ENCODE data around the gene B3GALNT2.

Gene B3GALNT2

DNA sequence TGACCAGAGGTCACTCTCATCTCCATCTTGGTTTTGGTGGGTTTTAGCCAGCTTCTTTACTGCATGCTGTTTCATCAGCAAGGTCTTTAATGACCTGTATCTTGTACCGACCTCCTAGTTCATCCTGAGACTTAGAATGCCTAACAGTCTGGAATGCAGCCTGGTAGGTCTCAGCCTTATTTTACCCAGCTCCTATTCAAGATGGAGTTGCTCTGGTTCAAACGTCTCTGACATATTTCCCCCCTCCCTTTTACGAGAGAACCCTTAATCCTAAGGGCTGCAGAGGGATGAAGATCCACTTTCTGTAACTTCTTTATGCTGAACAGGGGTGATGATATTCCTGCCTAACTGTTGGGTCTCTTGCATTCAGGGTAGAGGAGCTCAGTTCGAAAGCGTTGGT, 93.8 kb downstream of the B3GALNT2 start (continued):
- TF ChIP-seq ZNF184 (tag by site-specific recombination; IDR thresholded peaks at IDR 0.05): no peak

- CTCF ChIA-PET: interaction anchor here (0.7 to 1.4 kb wide), 5 partner anchors 8 to 931 kb away, joined by 4 to 14 read pairs (median 4); partner anchors contain the start of gene GGPS1
- Histone ChIP-seq H3K4me1 (ENCODE audit: control insufficient read depth, insufficient read depth, low read length) (peaks cover 25% of the 10 kb centered on the region), H3K9me3 (ENCODE audit: control insufficient read depth, insufficient read depth, low read depth, low read length) (no peaks in the 10 kb centered on the region), H3K4me3 (ENCODE audit: low read depth, low read length) (no peak overlapping the region), H3K36me3 (ENCODE audit: control insufficient read depth in 2 of 2, insufficient read depth in 1 of 2, low read length in 2 of 2) (peaks cover 0 to under 1% of the 10 kb centered on the region in 2 experiments), H3K27ac (ENCODE audit: extremely low read depth, low read depth, low read length) (no peak overlapping the region)
- POLR2A ChIA-PET: interaction anchor here (0.7 to 2.0 kb wide), 4 partner anchors 42 to 95 kb away, joined by 3 to 5 read pairs (median 4); partner anchors contain the start of gene TBCE
- TF ChIP-seq, protein P1, sequence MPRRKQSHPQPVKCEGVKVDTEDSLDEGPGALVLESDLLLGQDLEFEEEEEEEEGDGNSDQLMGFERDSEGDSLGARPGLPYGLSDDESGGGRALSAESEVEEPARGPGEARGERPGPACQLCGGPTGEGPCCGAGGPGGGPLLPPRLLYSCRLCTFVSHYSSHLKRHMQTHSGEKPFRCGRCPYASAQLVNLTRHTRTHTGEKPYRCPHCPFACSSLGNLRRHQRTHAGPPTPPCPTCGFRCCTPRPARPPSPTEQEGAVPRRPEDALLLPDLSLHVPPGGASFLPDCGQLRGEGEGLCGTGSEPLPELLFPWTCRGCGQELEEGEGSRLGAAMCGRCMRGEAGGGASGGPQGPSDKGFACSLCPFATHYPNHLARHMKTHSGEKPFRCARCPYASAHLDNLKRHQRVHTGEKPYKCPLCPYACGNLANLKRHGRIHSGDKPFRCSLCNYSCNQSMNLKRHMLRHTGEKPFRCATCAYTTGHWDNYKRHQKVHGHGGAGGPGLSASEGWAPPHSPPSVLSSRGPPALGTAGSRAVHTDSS (tag by site-specific recombination; IDR thresholded peaks at IDR 0.05): no peak
- TF ChIP-seq OSR2 (tag by site-specific recombination; IDR thresholded peaks at IDR 0.05) (0 out of 2 replicates have a peak, but pooled peaks have one; percentile 7), EGR2 (tag by site-specific recombination; IDR thresholded peaks at IDR 0.05; ENCODE audit: low read depth) (no peak), ZNF843 (tag by site-specific recombination; IDR thresholded peaks at IDR 0.05) (no peak), ZNF548 (tag by site-specific recombination; IDR thresholded peaks at IDR 0.05) (no peak), ZEB2 (tag by site-specific recombination; IDR thresholded peaks at IDR 0.05) (0 out of 2 replicates have a peak, but pooled peaks have one; percentile 18), ZNF677 (tag by site-specific recombination; IDR thresholded peaks at IDR 0.05) (no peak), ZFHX2 (tag by site-specific recombination; conservative IDR thresholded peaks at IDR 0.05) (no peak), ZNF530 (tag by site-specific recombination; IDR thresholded peaks at IDR 0.05; ENCODE audit: low read depth) (no peak), ZBTB8A (tag by site-specific recombination; IDR thresholded peaks at IDR 0.05) (no peak), ZNF529 (tag by site-specific recombination; IDR thresholded peaks at IDR 0.05; ENCODE audit: insufficient replicate concordance) (no peak), ZNF423 (tag by site-specific recombination; IDR thresholded peaks at IDR 0.05) (no peak), SP7 (tag by site-specific recombination; IDR thresholded peaks at IDR 0.05) (0 out of 2 replicates have a peak, but pooled peaks have one; percentile 11), ZBTB1 (tag by site-specific recombination; IDR thresholded peaks at IDR 0.05) (no peak), TRIM28 (IDR thresholded peaks at IDR 0.05; ENCODE audit: borderline replicate concordance, low read length) (no peak), ZNF624 (tag by site-specific recombination; IDR thresholded peaks at IDR 0.05) (no peak), KLF17 (tag by site-specific recombination; IDR thresholded peaks at IDR 0.05) (no peak), FEZF1 (tag by site-specific recombination; IDR thresholded peaks at IDR 0.05) (no peak), ZNF23 (tag by site-specific recombination; IDR thresholded peaks at IDR 0.05; ENCODE audit: borderline replicate concordance) (no peak), ZNF19 (tag by site-specific recombination; IDR thresholded peaks at IDR 0.05; ENCODE audit: low read depth) (no peak), ZSCAN23 (tag by site-specific recombination; IDR thresholded peaks at IDR 0.05) (no peak), ZSCAN16 (tag by site-specific recombination; IDR thresholded peaks at IDR 0.05) (no peak), ZNF174 (tag by site-specific recombination; IDR thresholded peaks at IDR 0.05) (no peak), ZNF350 (tag by site-specific recombination; IDR thresholded peaks at IDR 0.05) (no peak), HOXA7 (CRISPR knock-in tag; IDR thresholded peaks at IDR 0.05; ENCODE audit: borderline replicate concordance) (no peak), KLF10 (tag by site-specific recombination; IDR thresholded peaks at IDR 0.05) (0 out of 2 replicates have a peak, but pooled peaks have one; percentile 12), IKZF3 (tag by site-specific recombination; IDR thresholded peaks at IDR 0.05) (0 out of 2 replicates have a peak, but pooled peaks have one; percentile 5), KLF8 (tag by site-specific recombination; IDR thresholded peaks at IDR 0.05) (0 out of 2 replicates have a peak, but pooled peaks have one; percentile 22), ZNF2 (tag by site-specific recombination; IDR thresholded peaks at IDR 0.05) (no peak)
- TF ChIP-seq, protein P2, sequence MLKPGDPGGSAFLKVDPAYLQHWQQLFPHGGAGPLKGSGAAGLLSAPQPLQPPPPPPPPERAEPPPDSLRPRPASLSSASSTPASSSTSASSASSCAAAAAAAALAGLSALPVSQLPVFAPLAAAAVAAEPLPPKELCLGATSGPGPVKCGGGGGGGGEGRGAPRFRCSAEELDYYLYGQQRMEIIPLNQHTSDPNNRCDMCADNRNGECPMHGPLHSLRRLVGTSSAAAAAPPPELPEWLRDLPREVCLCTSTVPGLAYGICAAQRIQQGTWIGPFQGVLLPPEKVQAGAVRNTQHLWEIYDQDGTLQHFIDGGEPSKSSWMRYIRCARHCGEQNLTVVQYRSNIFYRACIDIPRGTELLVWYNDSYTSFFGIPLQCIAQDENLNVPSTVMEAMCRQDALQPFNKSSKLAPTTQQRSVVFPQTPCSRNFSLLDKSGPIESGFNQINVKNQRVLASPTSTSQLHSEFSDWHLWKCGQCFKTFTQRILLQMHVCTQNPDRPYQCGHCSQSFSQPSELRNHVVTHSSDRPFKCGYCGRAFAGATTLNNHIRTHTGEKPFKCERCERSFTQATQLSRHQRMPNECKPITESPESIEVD (tag by site-specific recombination; IDR thresholded peaks at IDR 0.05): peak; percentile 69
- TF ChIP-seq, protein P3, sequence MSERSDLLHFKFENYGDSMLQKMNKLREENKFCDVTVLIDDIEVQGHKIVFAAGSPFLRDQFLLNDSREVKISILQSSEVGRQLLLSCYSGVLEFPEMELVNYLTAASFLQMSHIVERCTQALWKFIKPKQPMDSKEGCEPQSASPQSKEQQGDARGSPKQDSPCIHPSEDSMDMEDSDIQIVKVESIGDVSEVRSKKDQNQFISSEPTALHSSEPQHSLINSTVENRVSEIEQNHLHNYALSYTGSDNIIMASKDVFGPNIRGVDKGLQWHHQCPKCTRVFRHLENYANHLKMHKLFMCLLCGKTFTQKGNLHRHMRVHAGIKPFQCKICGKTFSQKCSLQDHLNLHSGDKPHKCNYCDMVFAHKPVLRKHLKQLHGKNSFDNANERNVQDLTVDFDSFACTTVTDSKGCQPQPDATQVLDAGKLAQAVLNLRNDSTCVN (tag by site-specific recombination; optimal IDR thresholded peaks at IDR 0.05): no peak
Observed at GRCh38 chr1:235409042-235409820, 95.0 kb downstream of the B3GALNT2 start.
